Measurements from ENCODE around the gene EFHB.
"Not testable (repeated sequence)": the region's sequence is repeated elsewhere in the genome, so short reads cannot be mapped to it uniquely, and the experiment has no call there.

Gene EFHB

DNA sequence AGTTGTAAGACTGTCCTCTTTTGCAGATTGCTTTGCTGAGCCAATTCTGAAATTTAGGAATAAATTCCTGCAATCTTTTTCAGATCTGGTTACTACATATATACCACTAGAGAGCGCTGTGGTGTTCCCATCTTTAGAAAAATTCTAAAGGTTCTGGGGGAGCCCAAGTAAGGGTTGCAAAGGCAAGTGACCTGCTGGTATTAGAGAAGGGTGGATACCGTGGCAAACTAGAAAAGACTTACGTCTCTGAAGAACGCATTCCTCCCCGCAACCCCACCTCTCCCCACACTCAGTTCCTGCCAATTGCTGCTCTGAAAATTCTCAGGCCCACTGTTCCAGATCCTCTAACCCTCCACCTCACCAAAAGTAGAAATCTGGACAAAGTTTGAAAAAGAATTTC, 48.5 kb downstream of the EFHB start:
- Histone ChIP-seq H3K4me1 (no peaks in the 10 kb centered on the region), H3K4me3 (ENCODE audit: low read depth, low read length) (no peak overlapping the region), H3K9me3 (no peaks in the 10 kb centered on the region), H3K27me3 (no peaks in the 10 kb centered on the region), H3K36me3 (no peaks in the 10 kb centered on the region)
- no peak for DNase-seq
- TF ChIP-seq, protein P1, sequence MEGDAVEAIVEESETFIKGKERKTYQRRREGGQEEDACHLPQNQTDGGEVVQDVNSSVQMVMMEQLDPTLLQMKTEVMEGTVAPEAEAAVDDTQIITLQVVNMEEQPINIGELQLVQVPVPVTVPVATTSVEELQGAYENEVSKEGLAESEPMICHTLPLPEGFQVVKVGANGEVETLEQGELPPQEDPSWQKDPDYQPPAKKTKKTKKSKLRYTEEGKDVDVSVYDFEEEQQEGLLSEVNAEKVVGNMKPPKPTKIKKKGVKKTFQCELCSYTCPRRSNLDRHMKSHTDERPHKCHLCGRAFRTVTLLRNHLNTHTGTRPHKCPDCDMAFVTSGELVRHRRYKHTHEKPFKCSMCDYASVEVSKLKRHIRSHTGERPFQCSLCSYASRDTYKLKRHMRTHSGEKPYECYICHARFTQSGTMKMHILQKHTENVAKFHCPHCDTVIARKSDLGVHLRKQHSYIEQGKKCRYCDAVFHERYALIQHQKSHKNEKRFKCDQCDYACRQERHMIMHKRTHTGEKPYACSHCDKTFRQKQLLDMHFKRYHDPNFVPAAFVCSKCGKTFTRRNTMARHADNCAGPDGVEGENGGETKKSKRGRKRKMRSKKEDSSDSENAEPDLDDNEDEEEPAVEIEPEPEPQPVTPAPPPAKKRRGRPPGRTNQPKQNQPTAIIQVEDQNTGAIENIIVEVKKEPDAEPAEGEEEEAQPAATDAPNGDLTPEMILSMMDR (IDR thresholded peaks at IDR 0.05; ENCODE audit: low read depth, low read length) = peak; percentile 41

DNA sequence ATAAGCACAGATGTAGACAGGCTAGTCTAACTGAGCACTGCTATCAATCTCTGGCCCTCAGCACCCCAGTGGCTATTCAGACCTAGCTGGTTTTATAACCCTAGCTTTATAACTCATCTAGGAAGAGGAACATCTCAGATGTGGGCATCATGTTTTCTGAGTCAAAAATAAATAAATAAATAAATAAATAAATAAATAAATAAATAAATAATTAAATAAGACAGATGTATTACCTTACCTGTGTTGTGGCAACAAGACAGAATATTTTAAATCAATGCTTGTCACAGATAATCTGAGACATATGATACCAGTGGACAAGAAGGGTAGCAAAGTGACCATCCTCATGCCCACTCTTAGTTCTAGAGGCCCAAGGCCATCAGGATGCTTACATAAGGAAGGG, 52.2 kb downstream of the EFHB start:
- H3K36me3 ChIP-seq = no peaks in the 10 kb centered on the region

DNA sequence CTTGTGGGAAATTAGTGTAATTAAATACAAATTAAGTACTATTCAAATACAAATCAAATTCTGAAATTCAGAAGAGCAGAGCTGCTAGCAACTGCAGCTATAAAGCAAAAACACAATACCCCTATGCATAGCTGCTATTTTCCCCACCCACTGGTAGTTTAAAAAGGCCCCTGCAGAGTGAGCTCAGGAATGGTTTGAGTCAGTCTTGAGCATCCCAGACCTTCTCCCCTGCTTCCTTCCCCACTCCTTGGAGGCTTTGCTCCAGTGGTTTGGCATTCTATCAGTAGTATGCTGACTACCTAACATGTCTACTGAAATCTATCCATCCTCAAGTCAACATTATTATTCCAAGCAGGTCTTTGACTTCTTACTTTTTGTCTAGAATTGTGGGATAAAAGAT, 53.0 kb downstream of the EFHB start:
- TF ChIP-seq, protein P1 (IDR thresholded peaks at IDR 0.05; ENCODE audit: low read depth, low read length) = no peak

More for the DNA sequence above, 52.2 kb downstream of the EFHB start:
- no peak for DNase-seq
- Histone ChIP-seq H3K4me3 (ENCODE audit: low read depth, low read length) (no peak overlapping the region), H3K27me3 (no peaks in the 10 kb centered on the region), H3K9me3 (no peaks in the 10 kb centered on the region), H3K4me1 (no peaks in the 10 kb centered on the region)
- TF ChIP-seq, protein P1 (IDR thresholded peaks at IDR 0.05; ENCODE audit: low read depth, low read length) = no peak

DNA sequence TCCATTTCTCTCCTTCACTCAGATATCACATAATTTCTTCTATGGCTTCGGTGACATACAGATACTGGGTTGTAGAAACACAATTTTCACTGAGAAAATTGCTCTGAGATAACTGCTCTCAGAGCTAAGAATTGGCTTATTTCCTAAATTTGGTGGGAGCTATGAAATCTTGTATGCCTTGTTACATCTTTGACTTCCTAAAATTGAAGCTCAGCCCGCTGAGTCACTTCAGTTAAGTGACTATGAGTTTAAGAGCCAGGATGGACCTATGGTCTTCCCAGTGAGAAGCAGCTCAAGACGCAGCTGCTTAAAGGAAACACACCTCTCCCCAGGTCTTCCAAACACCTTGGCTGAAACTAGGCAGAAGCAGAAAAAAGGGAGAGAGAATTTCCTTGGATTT, 56.4 kb downstream of the EFHB start:
- Histone ChIP-seq H3K36me3 (no peaks in the 10 kb centered on the region), H3K27me3 (no peaks in the 10 kb centered on the region), H3K4me1 (no peaks in the 10 kb centered on the region), H3K4me3 (ENCODE audit: low read depth, low read length) (no peak overlapping the region), H3K9me3 (no peaks in the 10 kb centered on the region)
- TF ChIP-seq, protein P1 (IDR thresholded peaks at IDR 0.05; ENCODE audit: low read depth, low read length) = no peak
- no peak for DNase-seq

More for the DNA sequence above, 53.0 kb downstream of the EFHB start:
- Histone ChIP-seq H3K4me3 (ENCODE audit: low read depth, low read length) (no peak overlapping the region), H3K4me1 (no peaks in the 10 kb centered on the region), H3K36me3 (no peaks in the 10 kb centered on the region), H3K9me3 (no peaks in the 10 kb centered on the region), H3K27me3 (no peaks in the 10 kb centered on the region)
- DNase-seq = no peak

DNA sequence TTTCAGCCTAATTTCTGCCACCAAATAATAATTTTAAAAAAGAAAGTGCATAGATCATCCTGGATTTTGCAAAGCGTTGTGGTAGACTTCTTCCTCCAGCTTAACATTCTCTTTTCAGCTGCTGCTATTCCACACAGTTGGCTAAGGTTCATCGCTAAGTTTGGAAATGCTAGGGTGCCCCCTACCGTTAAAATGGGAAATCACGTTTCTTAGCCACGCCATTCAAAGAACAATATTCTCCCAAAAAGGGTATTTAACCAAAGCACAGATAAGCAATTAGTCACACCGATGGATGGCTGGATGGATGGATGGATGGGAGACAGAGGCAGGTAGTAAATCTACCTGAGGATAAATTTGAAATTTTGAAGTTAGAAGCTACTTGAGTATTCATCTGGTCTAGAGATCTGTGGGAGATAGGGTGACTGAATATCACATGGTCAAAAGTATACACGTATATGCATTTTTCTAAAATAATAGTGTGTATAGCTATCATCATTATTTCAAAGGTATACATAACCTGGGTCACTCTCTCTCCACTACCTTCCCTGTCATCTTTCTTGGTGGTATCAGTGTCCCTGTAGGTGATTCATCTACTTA, 67.2 kb downstream of the EFHB start:
- Histone ChIP-seq H3K4me1 (no peaks in the 10 kb centered on the region), H3K36me3 (no peaks in the 10 kb centered on the region), H3K9me3 (no peaks in the 10 kb centered on the region), H3K4me3 (ENCODE audit: low read depth, low read length) (no peak overlapping the region), H3K27me3 (no peaks in the 10 kb centered on the region)
- DNase-seq = peak; percentile 24
- TF ChIP-seq, protein P1 (IDR thresholded peaks at IDR 0.05; ENCODE audit: low read depth, low read length) = peak; percentile 69

DNA sequence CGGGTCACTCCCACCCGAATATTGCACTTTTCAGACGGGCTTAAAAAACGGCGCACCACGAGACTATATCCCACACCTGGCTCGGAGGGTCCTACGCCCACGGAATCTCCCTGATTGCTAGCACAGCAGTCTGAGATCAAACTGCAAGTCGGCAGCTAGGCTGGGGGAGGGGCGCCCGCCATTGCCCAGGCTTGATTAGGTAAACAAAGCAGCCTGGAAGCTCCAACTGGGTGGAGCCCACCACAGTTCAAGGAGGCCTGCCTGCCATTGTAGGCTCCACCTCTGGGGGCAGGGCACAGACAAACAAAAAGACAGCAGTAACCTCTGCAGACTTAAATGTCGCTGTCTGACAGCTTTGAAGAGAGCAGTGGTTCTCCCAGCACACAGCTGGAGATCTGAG, 78.7 kb downstream of the EFHB start:
- not testable (repeated sequence) for H3K36me3 ChIP-seq

DNA sequence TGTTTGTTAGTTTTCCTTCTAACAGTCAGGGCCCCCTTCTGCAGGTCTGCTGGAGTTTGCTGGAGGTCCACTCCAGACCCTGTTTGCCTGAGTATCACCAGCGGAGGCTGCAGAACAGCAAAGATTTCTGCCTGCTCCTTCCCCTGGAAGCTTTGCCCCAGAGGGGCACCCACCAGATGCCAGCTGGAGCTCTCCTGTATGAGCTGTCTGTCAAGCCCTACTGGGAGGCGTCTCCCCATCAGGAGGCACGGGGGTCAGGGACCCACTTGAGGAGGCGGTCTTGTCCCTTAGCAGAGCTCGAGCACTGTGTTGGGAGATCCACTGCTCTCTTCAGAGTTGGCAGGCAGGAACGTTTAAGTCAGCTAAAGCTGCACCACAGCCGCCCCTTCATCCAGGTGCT, 87.4 kb downstream of the EFHB start:
- not testable (repeated sequence) for H3K4me3 ChIP-seq (ENCODE audit: low read depth, low read length); H3K4me1 ChIP-seq; H3K27me3 ChIP-seq; H3K9me3 ChIP-seq; DNase-seq; H3K36me3 ChIP-seq

More for the DNA sequence above, 78.7 kb downstream of the EFHB start:
- not testable (repeated sequence) for DNase-seq; H3K4me3 ChIP-seq (ENCODE audit: low read depth, low read length); H3K27me3 ChIP-seq; H3K9me3 ChIP-seq; H3K4me1 ChIP-seq

Data from BE2C (cell line).